GM18867 (cell line): Measurements from ENCODE around the gene PSMC4.

ENCODE experiments used
- ATAC-seq: cut with Tn5 transposase; IDR thresholded peaks from one replicate; pipeline ENCODE4 v1.9.1; 2021; ENCODE audit warnings: mild to moderate bottlenecking, moderate library complexity; ENCODE audit not compliant: unreplicated experiment

PSMC4 gene

DNA sequence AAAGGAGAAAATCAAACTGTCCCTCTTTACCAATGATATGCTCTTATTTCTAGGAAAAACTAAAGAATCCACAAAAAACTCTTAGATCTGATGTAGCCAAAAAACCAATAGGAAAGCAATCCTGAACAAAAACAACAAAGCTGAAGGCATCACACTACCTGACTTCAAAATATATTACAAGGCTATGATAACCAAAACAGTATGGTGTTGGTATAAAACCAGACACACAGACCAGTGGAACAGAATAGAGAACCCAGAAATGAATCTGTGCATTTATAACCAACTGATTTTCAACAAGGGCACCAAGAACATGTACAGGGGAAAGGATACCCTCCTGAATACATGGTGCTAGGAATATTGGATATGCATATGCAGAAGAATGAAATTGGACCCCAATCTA lies 16.2 kb downstream of the PSMC4 start:
- ATAC-seq = no peak

- no peak for ATAC-seq
Observed at GRCh38 chr19:39987596-39987995, 16.6 kb downstream of the PSMC4 start.

DNA sequence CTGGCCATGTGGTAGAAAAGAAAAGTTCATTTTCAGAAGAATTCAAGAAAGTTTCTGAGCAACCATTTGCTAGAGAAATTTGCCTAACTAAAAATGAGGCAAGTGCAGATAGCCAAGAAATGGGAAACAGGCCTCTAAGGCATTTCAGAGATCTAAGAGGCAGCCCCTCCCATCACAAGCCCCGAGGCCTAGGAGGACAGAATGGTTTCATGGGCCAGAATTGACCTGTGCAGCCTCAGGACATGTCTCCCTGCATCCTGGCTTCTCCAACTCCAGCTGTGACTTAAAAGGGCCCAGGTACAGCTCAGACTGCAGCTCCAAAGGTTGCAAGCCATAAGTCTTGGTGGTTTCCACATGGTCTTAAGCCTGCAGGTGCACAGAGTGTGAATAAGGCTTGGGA lies 22.6 kb downstream of the PSMC4 start:
- no peak for ATAC-seq

DNA sequence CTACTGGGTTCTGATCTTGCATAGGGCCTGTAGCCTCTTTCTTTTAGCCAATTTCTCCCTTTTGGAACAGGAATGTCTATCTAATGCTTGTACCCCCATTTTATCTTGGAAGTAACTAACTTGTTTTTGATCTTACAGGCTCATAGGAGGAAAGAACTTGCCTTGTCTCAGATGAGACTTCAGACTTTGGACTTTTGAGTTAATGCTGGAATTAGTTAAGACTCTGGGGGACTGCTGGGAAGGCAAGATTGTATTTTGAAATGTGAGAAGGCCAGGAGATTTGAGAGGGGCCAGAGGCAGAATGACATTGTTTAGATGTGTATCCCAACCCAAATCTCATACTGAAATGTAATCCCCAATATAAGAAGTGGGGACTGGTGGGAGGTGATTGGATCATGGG lies 23.4 kb downstream of the PSMC4 start:
- ATAC-seq = no peak

DNA sequence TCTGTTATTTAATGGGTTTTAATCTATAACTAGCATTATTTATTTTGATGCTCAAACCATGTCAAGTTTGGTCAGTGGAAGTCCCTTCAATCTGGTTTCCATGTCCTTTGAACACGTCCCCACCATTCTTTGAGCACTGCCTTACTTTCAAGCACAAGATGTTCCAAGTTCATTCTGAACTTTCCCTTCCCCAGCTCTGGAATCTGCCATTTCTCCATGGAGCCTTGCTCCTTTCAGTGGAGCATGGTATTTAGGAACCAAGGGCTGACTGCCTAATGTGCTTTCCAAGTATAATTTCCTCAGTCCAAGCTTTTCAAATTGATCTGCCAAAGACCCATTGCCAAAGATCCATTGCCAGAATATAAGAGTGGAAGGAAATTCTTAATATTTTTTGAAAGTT lies 24.8 kb downstream of the PSMC4 start:
- ATAC-seq = no peak

DNA sequence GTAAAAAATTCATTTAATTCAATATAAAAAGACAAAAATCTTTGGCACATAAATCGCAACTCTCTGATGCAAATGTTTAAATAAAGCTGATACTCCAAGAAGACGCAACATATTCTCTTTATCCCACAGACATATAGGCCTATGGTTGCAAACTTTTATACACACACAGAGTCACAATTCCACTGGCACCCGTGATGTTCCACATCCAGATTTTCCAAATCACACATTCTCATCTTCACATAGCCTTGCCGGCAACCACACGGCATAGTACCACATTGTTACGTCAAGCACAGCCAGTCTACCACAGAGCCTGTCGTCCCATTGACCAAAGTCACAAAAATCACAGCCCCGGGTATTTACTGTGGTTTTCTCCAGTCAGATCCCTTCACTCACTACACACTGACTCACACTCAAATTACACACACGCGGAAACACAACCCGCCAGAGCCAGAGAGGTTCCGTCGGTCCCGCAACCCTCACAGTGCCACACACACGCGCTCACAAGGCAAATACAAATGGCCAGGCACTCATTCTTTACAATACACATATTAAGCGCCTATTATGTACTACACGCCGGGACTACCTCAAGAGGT lies 25.3 kb downstream of the PSMC4 start:
- ATAC-seq = peak; percentile 27

DNA sequence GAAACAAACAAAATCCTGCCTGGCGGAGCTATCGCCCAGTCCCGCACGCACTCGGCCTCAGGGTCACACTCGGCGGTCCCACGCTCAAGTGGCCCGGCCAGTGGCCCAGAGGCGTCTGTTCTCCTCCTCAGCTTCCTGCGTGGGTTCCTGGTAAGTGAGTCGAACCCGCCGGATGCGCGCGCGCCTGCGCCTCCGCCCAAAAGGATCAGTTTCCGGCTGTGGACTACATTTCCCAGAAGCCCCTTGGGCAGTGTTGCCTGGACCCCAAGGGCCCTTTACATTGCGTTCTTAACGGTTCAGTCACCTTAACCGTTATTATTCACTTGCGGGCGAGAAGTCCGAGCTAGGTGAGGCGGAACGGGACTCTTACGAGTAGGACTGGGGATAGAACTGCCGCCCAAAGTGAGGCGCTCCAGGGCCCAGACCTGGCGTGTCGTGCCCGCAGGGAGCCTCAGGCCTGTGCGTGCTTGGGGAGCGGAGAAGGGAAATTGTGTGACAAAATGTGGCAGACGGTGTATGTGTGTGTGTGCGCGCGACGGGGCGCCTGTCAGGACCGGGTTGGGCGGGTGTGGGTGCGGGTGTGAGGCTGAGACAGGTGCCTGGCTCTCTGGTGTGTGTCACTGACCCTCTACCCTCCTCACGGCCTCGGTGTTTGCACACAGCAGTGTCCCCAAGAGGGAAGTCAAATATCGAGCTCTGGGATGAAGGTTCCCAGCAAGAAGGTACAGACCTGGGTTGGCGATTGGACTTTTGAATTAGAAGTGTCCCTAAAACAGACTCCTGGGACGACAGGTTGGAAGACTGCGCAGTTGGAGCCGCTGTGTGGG lies 26.1 kb downstream of the PSMC4 start, which contains the start of gene ZNF546:
Gene ZNF546, plus strand, starts transcription at position 250 of the 827 bp plus-strand sequence. CDS start 1,267 bp downstream, outside the sequence.
- ATAC-seq = peak; percentile 84

DNA sequence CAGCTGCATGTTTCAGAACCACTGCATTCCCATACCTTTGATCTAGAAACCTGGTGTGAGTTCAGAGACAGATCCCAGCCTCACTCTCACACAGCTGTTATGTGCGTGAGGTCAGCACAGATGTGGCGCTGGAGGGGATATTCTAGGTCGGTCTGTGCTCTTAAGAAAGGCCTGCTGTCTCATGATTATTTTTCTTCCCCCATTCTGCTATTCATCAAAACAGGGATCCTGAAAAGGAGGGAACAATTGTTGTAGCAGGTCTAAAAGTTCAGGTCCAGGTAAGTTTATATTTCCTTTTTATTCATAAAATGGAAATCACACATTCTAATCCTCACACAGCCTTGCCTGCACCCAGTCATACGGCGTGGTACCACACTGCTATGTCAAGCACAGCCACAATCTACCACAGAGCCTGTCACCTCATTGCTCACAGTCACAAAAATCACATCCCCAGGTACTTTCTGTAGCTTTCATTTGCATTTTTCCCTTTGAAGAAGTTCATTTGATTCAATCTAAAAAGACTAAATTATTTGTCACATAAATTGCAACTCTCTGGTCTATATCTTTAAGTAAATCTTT lies 26.8 kb downstream of the PSMC4 start:
- ATAC-seq = no peak

GRCh38 chr19:39998501-39998900 lies 27.5 kb downstream of the PSMC4 start:
- no peak for ATAC-seq

- no peak for ATAC-seq
Observed at GRCh38 chr19:40005691-40006272, 34.8 kb downstream of the PSMC4 start.

DNA sequence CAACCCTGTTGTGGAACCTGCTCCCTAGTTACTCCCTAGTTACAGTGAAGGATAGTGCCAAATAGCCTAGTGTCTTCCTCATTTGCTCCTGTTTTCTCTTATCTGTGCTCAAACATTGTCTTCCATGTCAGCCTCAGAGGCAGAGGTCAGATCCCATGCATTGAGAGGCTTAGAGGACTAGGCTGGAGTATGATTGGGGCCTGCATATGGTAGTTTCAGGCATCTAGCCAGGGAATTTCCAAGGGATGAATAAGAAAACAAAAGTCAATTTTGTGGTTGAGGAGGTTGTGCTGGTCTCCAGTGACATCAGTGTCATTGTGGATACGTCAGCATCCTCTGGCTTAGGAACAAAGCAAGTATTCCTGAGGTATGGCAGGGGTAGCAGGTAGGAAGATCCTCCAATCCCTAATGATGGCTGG lies 35.3 kb downstream of the PSMC4 start:
- no peak for ATAC-seq

DNA sequence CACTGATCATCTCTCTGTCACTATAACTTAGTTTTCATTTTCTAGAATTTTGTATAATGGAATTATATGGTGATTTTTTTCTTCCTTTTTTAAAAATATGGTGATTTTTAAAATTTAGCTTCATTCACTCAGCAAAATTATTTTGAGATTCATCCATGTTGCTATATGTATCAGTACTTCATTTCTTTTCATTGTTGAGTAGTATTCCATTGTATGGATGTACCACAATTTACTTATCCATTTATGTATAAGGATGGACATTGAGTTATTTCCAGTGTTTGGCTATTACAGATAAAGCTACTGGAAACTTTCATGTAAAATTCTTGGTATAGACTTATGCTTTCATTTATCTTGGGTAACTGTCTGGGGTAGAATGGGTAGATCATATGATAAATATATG lies 38.7 kb downstream of the PSMC4 start:
- ATAC-seq = no peak

- ATAC-seq = no peak
Observed at GRCh38 chr19:40013991-40014390, 43.0 kb downstream of the PSMC4 start.

- ATAC-seq = no peak
Observed at GRCh38 chr19:40023969-40024368, 53.0 kb downstream of the PSMC4 start.

DNA sequence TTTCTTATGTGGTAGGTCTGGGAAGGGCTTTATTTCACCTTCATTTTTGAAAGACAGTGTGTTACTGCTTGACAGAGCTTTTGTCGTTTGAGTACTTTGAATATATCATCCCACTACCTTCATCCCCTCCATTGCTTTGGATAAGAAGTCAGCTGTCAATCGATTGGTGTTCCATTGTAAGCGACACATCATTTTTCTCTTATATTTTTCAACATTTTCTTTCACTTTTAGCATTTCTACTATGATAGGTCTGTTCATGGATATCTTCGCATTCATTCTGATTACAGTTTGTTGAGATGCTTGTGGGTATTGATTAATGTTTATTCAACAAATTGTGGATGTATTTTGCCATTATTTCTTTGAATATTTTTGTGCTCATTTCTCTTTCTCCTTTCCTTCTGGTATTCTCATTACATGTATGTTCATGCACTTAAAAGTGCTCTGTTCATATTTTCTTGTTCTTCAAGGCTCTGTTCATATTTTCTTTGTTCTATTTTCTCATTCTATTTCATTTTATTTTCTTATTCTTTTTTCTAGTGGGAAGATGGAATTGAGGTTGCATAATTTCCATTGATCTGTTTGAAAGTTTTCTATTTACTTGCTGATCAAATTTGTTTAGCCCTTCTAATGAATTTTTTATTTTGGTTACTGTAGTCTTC lies 55.1 kb downstream of the PSMC4 start:
- ATAC-seq = no peak

DNA sequence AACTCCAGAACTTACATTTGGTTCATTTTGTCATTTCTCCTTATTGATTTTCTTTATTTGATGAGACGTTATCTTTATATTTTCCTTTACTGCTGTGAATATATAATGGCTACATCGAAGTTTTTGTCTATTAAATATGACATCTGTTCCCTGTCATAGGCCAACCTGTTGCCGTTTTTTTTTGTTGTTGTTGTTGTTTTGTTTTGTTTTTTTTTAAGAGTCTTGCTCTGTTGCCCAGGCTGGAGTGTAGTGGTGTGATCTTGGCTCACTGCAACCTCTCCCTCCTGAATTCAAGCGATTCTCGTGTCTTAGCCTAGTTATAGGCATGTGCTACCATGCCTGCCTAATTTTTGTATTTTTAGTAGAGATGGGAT lies 55.6 kb downstream of the PSMC4 start:
- no peak for ATAC-seq
